HK-2 (cell line): ENCODE data around the gene PACS2.
"Not testable (repeated sequence)": the region's sequence is repeated elsewhere in the genome, so short reads cannot be mapped to it uniquely, and the experiment has no call there.

Experiments
- DNase-seq: peaks from one replicate; pipeline ENCODE4 v3.0.0-alpha.2; 2018; ENCODE audit not compliant: unreplicated experiment

Gene PACS2

GRCh38 chr14:105350450-105351244, 36.1 kb downstream of the PACS2 start:
- no peak for DNase-seq

GRCh38 chr14:105351410-105351809, 36.9 kb downstream of the PACS2 start:
- DNase-seq, result no peak

GRCh38 chr14:105351920-105352851, 37.6 kb downstream of the PACS2 start:
- peak; percentile 89 for DNase-seq

- DNase-seq, result no peak
Observed at GRCh38 chr14:105353136-105353535, 38.6 kb downstream of the PACS2 start.

GRCh38 chr14:105354541-105354940, 40.0 kb downstream of the PACS2 start:
- no peak for DNase-seq

- DNase-seq, result no peak
Observed at GRCh38 chr14:105355049-105355575, 40.6 kb downstream of the PACS2 start.

GRCh38 chr14:105355850-105356604, 41.5 kb downstream of the PACS2 start:
- DNase-seq, result no peak

- no peak for DNase-seq
Observed at GRCh38 chr14:105356927-105357326, 42.4 kb downstream of the PACS2 start.

GRCh38 chr14:105357626-105358025, 43.1 kb downstream of the PACS2 start:
- DNase-seq, result no peak

- DNase-seq, result no peak
Observed at GRCh38 chr14:105358140-105358846, 43.7 kb downstream of the PACS2 start.

GRCh38 chr14:105358943-105359342, 44.4 kb downstream of the PACS2 start:
- DNase-seq, result no peak

GRCh38 chr14:105361412-105361811, 46.9 kb downstream of the PACS2 start:
- not testable (repeated sequence) for DNase-seq

- DNase-seq, result no peak
Observed at GRCh38 chr14:105363847-105364708, 49.5 kb downstream of the PACS2 start.

- DNase-seq, result no peak
Observed at GRCh38 chr14:105365101-105365500, 50.6 kb downstream of the PACS2 start.

GRCh38 chr14:105365681-105366080, 51.1 kb downstream of the PACS2 start:
- DNase-seq, result no peak

- DNase-seq, result no peak
Observed at GRCh38 chr14:105366386-105367074, 52.0 kb downstream of the PACS2 start.

- no peak for DNase-seq
Observed at GRCh38 chr14:105367116-105368031, 52.8 kb downstream of the PACS2 start.

GRCh38 chr14:105368032-105368417, 53.5 kb downstream of the PACS2 start:
- no peak for DNase-seq
